Gastrocnemius medialis (tissue), 4 donors: ENCODE results near the gene GRAP.

Experiments used
- POLR2A ChIP-seq, 2 donors: fragments of 450-650 bp; IDR thresholded peaks; one replicate each; pipeline ENCODE4 v1.6.1; 2017; ENCODE audit warnings: antibody characterized with exemption in 2 of 2, mild to moderate bottlenecking in 2 of 2, moderate library complexity in 2 of 2
- TF ChIP-seq, protein P1 (sequence below), 5 experiments: fragments of 450-650 bp in 3 of 5; fragments of 200-600 bp in 2 of 5; sonication (generic) in 2 of 5; IDR thresholded peaks in 4 of 5; conservative IDR thresholded peaks in 1 of 5; 1 replicate in 4 of 5; 2 replicates in 1 of 5; pipeline ENCODE4 v1.5.1; 2016 to 2019; ENCODE audit warnings: antibody characterized with exemption in 5 of 5, mild to moderate bottlenecking in 3 of 5, moderate library complexity in 3 of 5

- TF ChIP-seq, protein P1, sequence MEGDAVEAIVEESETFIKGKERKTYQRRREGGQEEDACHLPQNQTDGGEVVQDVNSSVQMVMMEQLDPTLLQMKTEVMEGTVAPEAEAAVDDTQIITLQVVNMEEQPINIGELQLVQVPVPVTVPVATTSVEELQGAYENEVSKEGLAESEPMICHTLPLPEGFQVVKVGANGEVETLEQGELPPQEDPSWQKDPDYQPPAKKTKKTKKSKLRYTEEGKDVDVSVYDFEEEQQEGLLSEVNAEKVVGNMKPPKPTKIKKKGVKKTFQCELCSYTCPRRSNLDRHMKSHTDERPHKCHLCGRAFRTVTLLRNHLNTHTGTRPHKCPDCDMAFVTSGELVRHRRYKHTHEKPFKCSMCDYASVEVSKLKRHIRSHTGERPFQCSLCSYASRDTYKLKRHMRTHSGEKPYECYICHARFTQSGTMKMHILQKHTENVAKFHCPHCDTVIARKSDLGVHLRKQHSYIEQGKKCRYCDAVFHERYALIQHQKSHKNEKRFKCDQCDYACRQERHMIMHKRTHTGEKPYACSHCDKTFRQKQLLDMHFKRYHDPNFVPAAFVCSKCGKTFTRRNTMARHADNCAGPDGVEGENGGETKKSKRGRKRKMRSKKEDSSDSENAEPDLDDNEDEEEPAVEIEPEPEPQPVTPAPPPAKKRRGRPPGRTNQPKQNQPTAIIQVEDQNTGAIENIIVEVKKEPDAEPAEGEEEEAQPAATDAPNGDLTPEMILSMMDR (IDR thresholded peaks at IDR 0.05 in 4 of 5, conservative IDR thresholded peaks at IDR 0.05 in 1 of 5) = no peak
- no peak for TF ChIP-seq POLR2A (IDR thresholded peaks at IDR 0.05)
These were observed 31.3 kb downstream of the GRAP start for GRCh38 chr17:19015428-19015827.
